NK-92 treated with Interleukin-12 subunit alpha and Interleukin-12 subunit beta, amount 100 ng/mL, for 24 hours (cell line): ENCODE data around the gene CXCL6.

ENCODE experiments used
- DNase-seq: peaks from one replicate; lab custom pipeline; 2025; lab: John Stamatoyannopoulos, UW

The CXCL6 gene

GRCh38 chr4:73868206-73869129 lies 32.0 kb downstream of the CXCL6 start:
- DNase-seq: no peak

GRCh38 chr4:73869130-73870055 lies 32.9 kb downstream of the CXCL6 start, which contains the start of gene CXCL1:
Gene CXCL1 (plus strand): TSS chr4:73869393. CDS start chr4:73869471, 78 bp downstream.
- DNase-seq: no peak

GRCh38 chr4:73870260-73870659 lies 33.8 kb downstream of the CXCL6 start:
- no peak for DNase-seq

- no peak for DNase-seq
These were observed 34.3 kb downstream of the CXCL6 start for GRCh38 chr4:73870768-73871167.

GRCh38 chr4:73871511-73872310 lies 35.2 kb downstream of the CXCL6 start:
- no peak for DNase-seq

GRCh38 chr4:73872316-73873108 lies 36.0 kb downstream of the CXCL6 start:
- no peak for DNase-seq

- no peak for DNase-seq
These were observed 37.9 kb downstream of the CXCL6 start for GRCh38 chr4:73874386-73874785.

- no peak for DNase-seq
These were observed 38.9 kb downstream of the CXCL6 start for GRCh38 chr4:73875401-73875800.

GRCh38 chr4:73883306-73883705 lies 46.8 kb downstream of the CXCL6 start:
- DNase-seq: no peak

- no peak for DNase-seq
These were observed 49.2 kb downstream of the CXCL6 start for GRCh38 chr4:73885574-73886267.
